NCI-H1092 treated with DMSO at 0.1 percent for 48 hours (cell line): ENCODE results near the gene TMEM117.

Source experiments
- DNase-seq: peaks from one replicate; lab custom pipeline; 2025; lab: John Stamatoyannopoulos, UW

Gene TMEM117

DNA sequence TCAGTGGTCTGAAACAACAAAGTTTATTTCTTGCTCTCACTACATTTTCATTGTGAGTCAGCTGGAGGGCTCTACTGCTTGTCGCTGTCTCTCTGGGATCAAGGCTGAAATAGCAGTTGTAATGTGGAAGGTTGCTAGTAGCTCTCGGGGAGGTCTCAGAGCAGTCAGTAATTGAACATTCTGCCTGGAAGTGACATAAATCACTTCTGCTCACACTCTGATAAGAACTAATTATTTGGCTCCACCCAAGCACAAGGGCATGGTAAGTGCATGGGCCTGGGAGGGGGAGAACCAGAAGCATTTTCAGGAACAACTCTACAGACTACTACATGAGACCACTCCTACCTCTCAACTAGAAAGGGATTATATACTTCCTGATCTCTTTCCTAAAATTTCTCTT lies 128.2 kb downstream of the TMEM117 start:
- DNase-seq = no peak

- DNase-seq = peak; percentile 73
These were observed 129.1 kb downstream of the TMEM117 start for GRCh38 chr12:43964961-43965360.

GRCh38 chr12:43965899-43966298 lies 130.0 kb downstream of the TMEM117 start:
- DNase-seq = peak; percentile 63

DNA sequence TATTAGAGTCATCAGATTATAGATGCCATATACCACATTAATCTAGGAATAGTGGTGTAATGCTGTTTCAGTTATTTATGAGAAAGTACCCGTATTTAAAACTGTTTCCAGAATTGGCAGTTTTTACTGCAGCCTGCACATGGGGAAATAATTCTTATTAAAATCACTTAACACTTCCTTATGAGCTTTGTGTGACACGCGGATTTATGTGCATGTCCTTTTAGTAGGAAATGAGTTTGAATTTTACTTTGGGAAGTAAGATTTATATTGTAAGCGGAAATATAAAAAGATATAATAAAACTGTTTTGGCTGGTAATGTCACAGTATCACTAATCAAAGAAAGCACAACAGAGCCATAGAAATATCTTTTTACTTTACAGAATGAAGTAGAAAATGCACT lies 132.9 kb downstream of the TMEM117 start:
- DNase-seq = no peak

- no peak for DNase-seq
These were observed 134.0 kb downstream of the TMEM117 start for GRCh38 chr12:43969882-43970281.

DNA sequence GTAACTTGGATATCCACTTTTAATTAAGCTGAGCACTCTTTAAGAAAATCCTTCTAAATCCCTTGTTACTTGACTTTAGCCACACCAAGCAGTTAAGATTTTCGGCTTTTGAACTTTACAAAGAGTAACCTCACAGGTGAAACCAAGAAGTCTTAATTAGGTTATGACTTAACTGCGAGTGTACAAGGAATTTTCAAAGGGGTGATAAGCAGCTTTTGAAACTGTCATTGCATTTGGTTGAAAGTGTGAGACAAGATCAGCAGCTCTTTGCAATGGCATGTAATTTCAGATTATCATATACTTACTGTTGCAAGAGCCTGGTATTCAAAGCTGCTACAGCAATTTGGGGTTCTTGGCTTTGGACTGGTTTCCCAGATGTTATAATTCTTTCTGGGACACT lies 137.5 kb downstream of the TMEM117 start:
- no peak for DNase-seq

GRCh38 chr12:43973993-43974392 lies 138.1 kb downstream of the TMEM117 start:
- DNase-seq = no peak

GRCh38 chr12:43976027-43976426 lies 140.1 kb downstream of the TMEM117 start:
- no peak for DNase-seq

- DNase-seq = no peak
These were observed 142.7 kb downstream of the TMEM117 start for GRCh38 chr12:43978556-43978955.

DNA sequence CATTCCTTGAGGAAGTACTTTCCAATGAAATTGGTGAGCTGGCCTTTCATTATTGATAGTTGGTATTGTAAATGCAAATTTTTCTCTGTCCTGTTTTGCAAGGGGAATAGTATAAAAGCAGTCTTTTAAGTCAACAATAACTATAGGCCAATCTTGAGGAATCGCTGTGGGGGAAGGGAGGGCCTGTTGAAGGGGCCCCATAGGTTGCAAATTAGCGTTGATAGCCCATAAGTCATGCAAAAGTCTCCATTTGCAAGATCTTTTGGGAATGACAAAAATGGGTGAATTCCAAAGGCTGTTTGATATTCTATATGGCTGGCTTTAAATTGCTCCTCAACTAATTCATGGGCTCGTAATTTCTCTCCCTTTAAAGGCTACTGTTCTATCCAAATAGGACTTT lies 143.6 kb downstream of the TMEM117 start:
- no peak for DNase-seq

DNA sequence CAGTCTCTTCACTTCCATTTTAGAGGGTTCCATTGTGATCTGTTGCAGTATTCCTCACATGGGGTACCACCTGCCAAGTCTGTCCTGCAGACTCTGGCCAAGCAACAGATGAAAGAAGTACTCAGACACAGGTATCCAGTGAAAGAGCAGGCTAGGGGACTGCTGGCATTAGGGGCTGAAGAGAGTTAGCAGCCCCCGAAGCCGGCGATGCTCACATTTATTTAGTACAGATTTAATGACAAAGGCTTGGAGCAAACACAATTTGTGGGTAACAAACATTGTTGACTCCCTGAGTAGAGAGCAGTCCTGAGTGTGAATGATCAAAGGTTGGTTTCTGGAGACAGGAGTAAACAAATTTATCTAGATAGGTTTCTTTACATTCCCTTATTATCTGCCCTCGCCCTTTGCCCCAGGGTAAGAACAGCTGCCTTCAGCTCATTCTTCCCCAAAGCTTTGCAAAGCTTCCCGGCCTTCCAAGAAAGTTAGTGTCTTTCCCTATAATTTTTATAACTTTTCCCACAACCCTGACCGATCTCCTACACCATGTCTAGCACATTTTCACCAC lies 144.8 kb downstream of the TMEM117 start:
- DNase-seq = no peak

GRCh38 chr12:43981726-43982125 lies 145.8 kb downstream of the TMEM117 start:
- no peak for DNase-seq

- DNase-seq = no peak
These were observed 146.7 kb downstream of the TMEM117 start for GRCh38 chr12:43982544-43982943.

- no peak for DNase-seq
These were observed 153.1 kb downstream of the TMEM117 start for GRCh38 chr12:43988838-43989560.

- no peak for DNase-seq
These were observed 157.0 kb downstream of the TMEM117 start for GRCh38 chr12:43992856-43993255.

GRCh38 chr12:44000309-44000952 lies 164.6 kb downstream of the TMEM117 start:
- peak; percentile 79 for DNase-seq

DNA sequence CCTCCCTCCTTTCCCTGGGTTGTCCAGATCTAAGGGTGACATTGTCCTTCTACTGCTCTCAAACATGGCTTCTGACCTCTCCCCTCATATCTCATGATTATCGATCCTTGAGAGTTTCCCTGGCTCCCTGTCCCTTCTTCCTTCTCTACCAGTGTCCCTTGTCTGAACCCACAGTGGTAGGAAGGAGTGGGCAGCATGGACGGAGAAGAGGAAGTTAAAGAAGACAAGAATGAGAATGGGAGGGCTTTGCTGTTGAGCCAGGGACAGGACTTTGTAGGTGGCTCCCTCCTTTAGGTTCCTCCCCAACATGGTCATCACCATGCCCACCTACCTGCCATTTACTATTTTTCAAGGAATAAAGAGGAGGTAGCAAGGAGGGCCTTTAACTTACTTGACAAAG lies 166.7 kb downstream of the TMEM117 start:
- DNase-seq = no peak

GRCh38 chr12:44003721-44004120 lies 167.8 kb downstream of the TMEM117 start:
- no peak for DNase-seq

GRCh38 chr12:44015333-44015941 lies 179.6 kb downstream of the TMEM117 start:
- peak; percentile 96 for DNase-seq

DNA sequence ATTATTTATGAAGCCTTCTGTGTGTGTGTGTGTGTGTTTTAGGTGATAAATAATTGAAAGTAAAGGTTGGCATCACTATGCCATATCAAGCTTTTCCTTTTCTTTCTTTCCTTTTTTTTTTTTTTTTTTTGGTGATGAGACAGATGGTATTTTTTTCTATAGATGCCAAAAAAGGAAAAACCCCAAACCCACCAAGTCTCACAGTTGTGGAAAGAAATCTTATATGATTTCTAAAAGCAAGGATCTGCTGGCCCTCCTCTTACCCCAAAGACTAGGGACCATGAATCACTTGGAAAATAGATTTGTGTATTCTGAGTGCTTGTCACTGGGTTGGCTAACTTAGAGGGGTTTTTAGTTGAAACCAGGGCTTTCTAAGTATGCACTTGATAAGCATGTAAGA lies 181.3 kb downstream of the TMEM117 start:
- no peak for DNase-seq

- DNase-seq = no peak
These were observed 183.2 kb downstream of the TMEM117 start for GRCh38 chr12:44019118-44019517.

- DNase-seq = no peak
These were observed 184.7 kb downstream of the TMEM117 start for GRCh38 chr12:44020555-44020954.

GRCh38 chr12:44021471-44021971 lies 185.6 kb downstream of the TMEM117 start:
- no peak for DNase-seq
